Measurements from ENCODE around the gene CD33. TPM values are rescaled to one million over a fixed set of nuclear protein-coding genes. Genes with fewer than 3 reads are reported as not detected.

Gene CD33
- total RNA-seq, 2 donors from 2014 or later: 8.1 to 11.7 TPM

DNA sequence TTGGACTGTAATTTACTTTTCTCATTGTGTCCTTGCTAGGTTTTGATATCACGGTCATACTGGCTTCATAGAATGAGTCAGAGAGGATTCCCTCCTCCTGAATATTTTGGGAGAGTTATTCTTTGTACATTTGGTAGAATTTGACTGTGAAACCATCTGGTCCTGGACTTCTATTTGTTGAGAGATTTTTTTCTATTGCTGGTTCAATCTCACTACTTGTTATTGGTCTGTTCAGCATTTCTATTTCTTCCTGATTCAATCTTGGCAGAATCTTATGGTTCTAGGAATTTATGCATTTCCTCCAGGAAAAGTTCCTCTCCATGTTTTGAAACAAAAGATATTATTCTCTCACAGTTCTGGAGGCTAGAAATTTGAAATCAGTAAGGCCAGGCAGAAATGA, 4.9 kb upstream of the CD33 start:
- DNase-seq (ENCODE audit: low spot score) (no peak), ATAC-seq (ENCODE audit: insufficient number of reproducible peaks, low FRiP score, low read depth) (no peak)
- Histone ChIP-seq H3K27ac (no peak overlapping the region), H3K27me3 (replicated peaks; ENCODE audit: insufficient read depth) (no peaks in the 10 kb centered on the region), H3K4me1 (ENCODE audit: control insufficient read depth in 1 of 2, low read depth in 2 of 2) (no peaks in the 10 kb centered on the region), H3K36me3 (no peaks in the 10 kb centered on the region), H3K4me3 (no peak overlapping the region), H3K9me3 (no peaks in the 10 kb centered on the region)
- TF ChIP-seq, protein P1, sequence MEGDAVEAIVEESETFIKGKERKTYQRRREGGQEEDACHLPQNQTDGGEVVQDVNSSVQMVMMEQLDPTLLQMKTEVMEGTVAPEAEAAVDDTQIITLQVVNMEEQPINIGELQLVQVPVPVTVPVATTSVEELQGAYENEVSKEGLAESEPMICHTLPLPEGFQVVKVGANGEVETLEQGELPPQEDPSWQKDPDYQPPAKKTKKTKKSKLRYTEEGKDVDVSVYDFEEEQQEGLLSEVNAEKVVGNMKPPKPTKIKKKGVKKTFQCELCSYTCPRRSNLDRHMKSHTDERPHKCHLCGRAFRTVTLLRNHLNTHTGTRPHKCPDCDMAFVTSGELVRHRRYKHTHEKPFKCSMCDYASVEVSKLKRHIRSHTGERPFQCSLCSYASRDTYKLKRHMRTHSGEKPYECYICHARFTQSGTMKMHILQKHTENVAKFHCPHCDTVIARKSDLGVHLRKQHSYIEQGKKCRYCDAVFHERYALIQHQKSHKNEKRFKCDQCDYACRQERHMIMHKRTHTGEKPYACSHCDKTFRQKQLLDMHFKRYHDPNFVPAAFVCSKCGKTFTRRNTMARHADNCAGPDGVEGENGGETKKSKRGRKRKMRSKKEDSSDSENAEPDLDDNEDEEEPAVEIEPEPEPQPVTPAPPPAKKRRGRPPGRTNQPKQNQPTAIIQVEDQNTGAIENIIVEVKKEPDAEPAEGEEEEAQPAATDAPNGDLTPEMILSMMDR (IDR thresholded peaks at IDR 0.05): no peak

DNA sequence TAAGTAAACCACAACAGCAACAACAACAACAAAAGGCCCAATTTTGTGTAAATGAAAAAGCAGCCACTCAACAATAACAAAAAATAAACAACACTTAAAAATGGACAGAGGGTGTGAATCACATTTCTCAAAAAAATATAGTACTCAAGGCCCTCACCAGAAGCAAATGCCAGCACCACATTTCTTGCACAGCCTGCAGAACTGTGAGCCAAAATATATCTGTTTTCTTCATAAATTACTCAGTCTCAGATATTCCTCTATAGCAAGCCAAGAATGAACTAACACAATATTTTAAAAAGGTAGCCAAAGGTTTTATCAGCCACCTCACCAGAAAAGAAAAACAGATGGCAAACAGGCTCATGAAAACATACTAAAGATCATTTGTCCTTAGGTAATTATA, 3.9 kb upstream of the CD33 start:
- Histone ChIP-seq H3K4me1 (ENCODE audit: control insufficient read depth in 1 of 2, low read depth in 2 of 2) (no peaks in the 10 kb centered on the region), H3K36me3 (no peaks in the 10 kb centered on the region), H3K27ac (no peak overlapping the region), H3K9me3 (no peaks in the 10 kb centered on the region), H3K27me3 (replicated peaks; ENCODE audit: insufficient read depth) (no peaks in the 10 kb centered on the region), H3K4me3 (no peak overlapping the region)
- TF ChIP-seq, protein P1 (IDR thresholded peaks at IDR 0.05): no peak
- DNase-seq (ENCODE audit: low spot score): no peak
- ATAC-seq (ENCODE audit: insufficient number of reproducible peaks, low FRiP score, low read depth): no peak

DNA sequence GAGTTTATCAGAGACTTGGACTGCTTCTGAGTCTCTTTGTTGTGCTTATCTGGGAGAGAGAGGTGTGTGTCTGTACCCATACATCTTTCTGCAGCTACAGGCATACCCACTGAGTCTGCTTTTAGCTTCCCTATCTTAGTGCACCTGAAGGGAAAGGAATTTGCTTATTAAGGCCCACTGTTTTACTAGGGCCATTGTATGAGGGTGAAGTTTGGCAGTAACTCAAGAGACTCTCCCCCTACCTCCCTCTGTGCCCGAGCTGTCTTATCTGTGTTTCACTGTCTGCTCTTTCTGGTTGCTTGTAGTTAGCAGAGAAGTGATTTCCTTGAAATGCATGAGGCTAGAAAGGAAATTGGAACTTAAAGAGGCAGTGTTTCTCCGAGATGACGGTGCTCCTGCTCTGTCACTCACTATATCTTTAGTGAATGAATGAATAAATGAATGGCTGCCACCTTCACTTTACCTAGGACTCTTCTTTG, 678 bp upstream of the CD33 start:
- no peak overlapping the region for H3K4me3 ChIP-seq
- TF ChIP-seq, protein P1 (IDR thresholded peaks at IDR 0.05): no peak
- DNase-seq (ENCODE audit: low spot score): no peak
- no peaks in the 10 kb centered on the region for H3K36me3 ChIP-seq
- no peak for ATAC-seq (ENCODE audit: insufficient number of reproducible peaks, low FRiP score, low read depth)
- H3K27me3 ChIP-seq (replicated peaks; ENCODE audit: insufficient read depth): no peaks in the 10 kb centered on the region
- no peaks in the 10 kb centered on the region for H3K9me3 ChIP-seq
- no peak overlapping the region for H3K27ac ChIP-seq
- no peaks in the 10 kb centered on the region for H3K4me1 ChIP-seq (ENCODE audit: control insufficient read depth in 1 of 2, low read depth in 2 of 2)

DNA sequence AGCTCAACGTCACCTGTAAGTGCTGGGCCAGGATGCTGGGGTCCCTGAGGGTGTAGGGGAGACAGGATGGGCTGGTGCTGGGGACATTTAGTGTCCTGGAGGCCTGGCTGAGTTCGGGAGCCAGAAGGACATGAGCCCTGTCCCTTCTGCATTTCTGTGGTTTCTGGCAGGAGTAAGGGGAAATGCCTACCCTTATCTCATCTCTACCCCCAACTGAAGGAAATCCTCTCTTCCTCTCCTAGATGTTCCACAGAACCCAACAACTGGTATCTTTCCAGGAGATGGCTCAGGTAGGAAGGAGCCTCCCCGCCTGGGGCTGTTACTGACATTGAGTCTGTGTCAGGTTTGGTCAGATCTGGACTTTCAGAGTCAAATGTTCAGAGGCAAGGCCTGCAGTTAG, 1.2 kb downstream of the CD33 start:
- Histone ChIP-seq H3K4me3 (peak overlapping the region; percentile 61), H3K4me1 (ENCODE audit: control insufficient read depth in 1 of 2, low read depth in 2 of 2) (no peaks in the 10 kb centered on the region), H3K36me3 (no peaks in the 10 kb centered on the region), H3K27ac (no peak overlapping the region), H3K9me3 (no peaks in the 10 kb centered on the region), H3K27me3 (replicated peaks; ENCODE audit: insufficient read depth) (no peaks in the 10 kb centered on the region)
- TF ChIP-seq, protein P1 (IDR thresholded peaks at IDR 0.05): no peak
- DNase-seq (ENCODE audit: low spot score): no peak
- ATAC-seq (ENCODE audit: insufficient number of reproducible peaks, low FRiP score, low read depth): no peak

DNA sequence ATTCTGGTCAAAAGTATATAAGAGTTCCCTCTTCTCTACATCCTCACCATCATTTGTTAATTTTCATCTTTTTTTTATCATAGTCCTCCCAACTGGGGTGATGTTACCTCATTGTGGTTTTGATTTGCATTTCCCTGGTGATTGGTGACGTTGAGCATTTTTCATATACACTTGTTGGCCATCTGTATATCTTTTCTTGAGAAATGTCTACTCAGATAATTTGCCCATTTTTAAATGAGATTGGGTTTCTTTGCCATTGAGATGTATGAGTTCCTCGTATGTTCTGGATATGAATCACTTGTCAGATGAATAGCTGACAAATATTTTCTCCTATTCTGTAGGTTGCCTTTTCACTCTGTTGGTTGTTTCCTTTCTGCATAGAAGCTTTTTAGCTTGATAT, 2.4 kb downstream of the CD33 start:
- no peaks in the 10 kb centered on the region for H3K9me3 ChIP-seq
- no peak overlapping the region for H3K27ac ChIP-seq
- H3K36me3 ChIP-seq: no peaks in the 10 kb centered on the region
- DNase-seq (ENCODE audit: low spot score): no peak
- TF ChIP-seq, protein P1 (IDR thresholded peaks at IDR 0.05): no peak
- H3K4me1 ChIP-seq (ENCODE audit: control insufficient read depth in 1 of 2, low read depth in 2 of 2): no peaks in the 10 kb centered on the region
- no peaks in the 10 kb centered on the region for H3K27me3 ChIP-seq (replicated peaks; ENCODE audit: insufficient read depth)
- ATAC-seq (ENCODE audit: insufficient number of reproducible peaks, low FRiP score, low read depth): no peak
- no peak overlapping the region for H3K4me3 ChIP-seq

All from thoracic aorta (tissue), 2 donors.